ENCODE measurements around the gene KL. TPM values are rescaled to one million over a fixed set of nuclear protein-coding genes. Genes with fewer than 3 reads are reported as not detected.

Gene KL
- total RNA-seq, 1 experiment from 2014 or later, result not detected

- Histone ChIP-seq H3K36me3 (ENCODE audit: control insufficient read depth in 1 of 2, insufficient read depth in 2 of 2, low read length in 2 of 2) (no peaks in the 10 kb centered on the region), H3K9me3 (ENCODE audit: control insufficient read depth in 1 of 2, insufficient read depth in 1 of 2, low read depth in 1 of 2, low read length in 2 of 2) (no peaks in the 10 kb centered on the region), H3K4me3 (replicated peaks in 1 of 2; ENCODE audit: low read depth in 1 of 2, low read length in 2 of 2) (no peak overlapping the region), H3K9me2 (ENCODE audit: insufficient read depth) (no peaks in the 10 kb centered on the region), H3K27me3 (ENCODE audit: insufficient read depth, low read length) (no peaks in the 10 kb centered on the region), H3K79me2 (ENCODE audit: insufficient read depth, low read length) (no peaks in the 10 kb centered on the region), H2AFZ (ENCODE audit: low read depth, low read length, poor library complexity, severe bottlenecking) (no peak overlapping the region), H3K4me1 (ENCODE audit: control insufficient read depth in 1 of 2, insufficient read depth in 2 of 2, low read length in 2 of 2) (no peaks in the 10 kb centered on the region), H4K20me1 (ENCODE audit: insufficient read depth) (no peaks in the 10 kb centered on the region), H3K4me2 (ENCODE audit: low read length) (no peak overlapping the region), H3K9ac (ENCODE audit: low read length) (no peak overlapping the region), H3K27ac (ENCODE audit: low read depth, low read length) (no peak overlapping the region)
- ChIA-PET CTCF (no interaction called here), RAD21 (ENCODE audit: low non-redundant PET in 1 of 2, low total read pairs in 2 of 2, uncharacterized antibody in 2 of 2, unreplicated experiment in 2 of 2) (no interaction called here), POLR2A (no interaction called here)
- ATAC-seq (no peak), DNase-seq (ENCODE audit: low read depth, low spot score) (no peak)
- TF ChIP-seq MAX (IDR thresholded peaks at IDR 0.05), result no peak
- TF ChIP-seq ZBTB33 (IDR thresholded peaks at IDR 0.05; ENCODE audit: extremely low read depth, insufficient replicate concordance, low read length), result no peak
- no peak for TF ChIP-seq ZNF274 (IDR thresholded peaks at IDR 0.05; ENCODE audit: low read depth, low read length)
- TF ChIP-seq EGR1 (IDR thresholded peaks at IDR 0.05; ENCODE audit: low read depth), result no peak
- TF ChIP-seq ELF1 (IDR thresholded peaks at IDR 0.05; ENCODE audit: borderline replicate concordance, low read depth), result no peak
- no peak for TF ChIP-seq YY1 (IDR thresholded peaks at IDR 0.05; ENCODE audit: extremely low read depth, insufficient replicate concordance, low read depth, low read length)
- TF ChIP-seq EZH2phosphoT487 (IDR thresholded peaks at IDR 0.05; ENCODE audit: borderline replicate concordance), result no peak
- TF ChIP-seq FOSL1 (IDR thresholded peaks at IDR 0.05; ENCODE audit: low read depth), result no peak
- TF ChIP-seq CEBPB (IDR thresholded peaks at IDR 0.05; ENCODE audit: low read depth), result no peak
- no peak for TF ChIP-seq SRF (IDR thresholded peaks at IDR 0.05; ENCODE audit: low read depth)
- TF ChIP-seq POLR2AphosphoS5 (IDR thresholded peaks at IDR 0.05; ENCODE audit: low read depth, low read length), result no peak
- TF ChIP-seq CBX3 (IDR thresholded peaks at IDR 0.05; ENCODE audit: low read depth), result no peak
- TF ChIP-seq, protein P1, sequence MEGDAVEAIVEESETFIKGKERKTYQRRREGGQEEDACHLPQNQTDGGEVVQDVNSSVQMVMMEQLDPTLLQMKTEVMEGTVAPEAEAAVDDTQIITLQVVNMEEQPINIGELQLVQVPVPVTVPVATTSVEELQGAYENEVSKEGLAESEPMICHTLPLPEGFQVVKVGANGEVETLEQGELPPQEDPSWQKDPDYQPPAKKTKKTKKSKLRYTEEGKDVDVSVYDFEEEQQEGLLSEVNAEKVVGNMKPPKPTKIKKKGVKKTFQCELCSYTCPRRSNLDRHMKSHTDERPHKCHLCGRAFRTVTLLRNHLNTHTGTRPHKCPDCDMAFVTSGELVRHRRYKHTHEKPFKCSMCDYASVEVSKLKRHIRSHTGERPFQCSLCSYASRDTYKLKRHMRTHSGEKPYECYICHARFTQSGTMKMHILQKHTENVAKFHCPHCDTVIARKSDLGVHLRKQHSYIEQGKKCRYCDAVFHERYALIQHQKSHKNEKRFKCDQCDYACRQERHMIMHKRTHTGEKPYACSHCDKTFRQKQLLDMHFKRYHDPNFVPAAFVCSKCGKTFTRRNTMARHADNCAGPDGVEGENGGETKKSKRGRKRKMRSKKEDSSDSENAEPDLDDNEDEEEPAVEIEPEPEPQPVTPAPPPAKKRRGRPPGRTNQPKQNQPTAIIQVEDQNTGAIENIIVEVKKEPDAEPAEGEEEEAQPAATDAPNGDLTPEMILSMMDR (IDR thresholded peaks at IDR 0.05 in 2 of 3, conservative IDR thresholded peaks at IDR 0.05 in 1 of 3; ENCODE audit: borderline replicate concordance in 1 of 3, insufficient read depth in 1 of 3, low read depth in 2 of 3, low read length in 2 of 3), result no peak
- intact Hi-C loops (cut with micrococcal nuclease), result no loop called here
- BruUV-seq (replicated peaks), result no TSS peak
Observed at GRCh38 chr13:33000365-33000764, 15.9 kb upstream of the KL start.

All from HCT116 (cell line).